BJ (cell line): Measurements from ENCODE around the gene PDIA5. TPM values are rescaled to one million over a fixed set of nuclear protein-coding genes. Genes with fewer than 3 reads are reported as not detected.

Experiments
- CTCF ChIA-PET: fragments of 350-600 bp; formaldehyde crosslinking; extraction: SDS; loops from one replicate; lab custom pipeline; 2021; ENCODE audit warnings: antibody characterized with exemption, inconsistent platforms; lab: Yijun Ruan, JAX
- POLR2A ChIA-PET: fragments of 300-600 bp; sonication (Branson Sonifier 250); formaldehyde crosslinking; extraction: SDS; loops from one replicate; lab custom pipeline; 2021; ENCODE audit warnings: antibody characterized with exemption; lab: Charles Lee
- DNase-seq: peaks from one replicate; pipeline ENCODE4 v3.0.0-alpha.2; 2011; ENCODE audit warnings: low read depth
- H3K27me3 ChIP-seq: 2 replicates; pipeline ENCODE4 v1.6.0; 2011; ENCODE audit warnings: low read length; ENCODE audit not compliant: control insufficient read depth, insufficient read depth
- H3K36me3 ChIP-seq: 2 replicates; pipeline ENCODE4 v1.5.1; 2011; ENCODE audit warnings: low read length; ENCODE audit not compliant: control insufficient read depth, insufficient read depth
- H3K4me3 ChIP-seq: 2 replicates; pipeline ENCODE4 v1.5.1; 2011; ENCODE audit warnings: low read depth, mild to moderate bottlenecking, control low read depth, low read length
- CTCF ChIP-seq: IDR thresholded peaks from 2 replicates; pipeline ENCODE4 v1.5.1; 2011; ENCODE audit warnings: low read depth, mild to moderate bottlenecking, control low read depth, inconsistent platforms, low read length, moderate library complexity; ENCODE audit not compliant: insufficient read depth
- polyA plus RNA-seq: library from polyadenylated mRNA; depleted of rRNA; stranded (reverse); fragments of >200 nt; gene quantifications from 2 replicates; pipeline ENCODE4 v1.2.3, GENCODE V29; 2011

The PDIA5 gene
- polyA plus RNA-seq, 1 experiment: 47.3 TPM

GRCh38 chr3:123072564-123072963, 5.7 kb downstream of the PDIA5 start:
- POLR2A ChIA-PET: no interaction called here

GRCh38 chr3:123075359-123075758, 8.5 kb downstream of the PDIA5 start:
- Histone ChIP-seq H3K27me3 (no peaks in the 10 kb centered on the region), H3K4me3 (no peak overlapping the region), H3K36me3 (no peaks in the 10 kb centered on the region; the same call in 1 of the 2 replicates)
- ChIA-PET CTCF (interaction anchor here (0.7 kb wide), 1 partner anchor 43 kb away, joined by 3 read pairs; no protein-coding TSS in a partner anchor), POLR2A (no interaction called here)
- TF ChIP-seq CTCF: no peak
- no peak for DNase-seq

More at GRCh38 chr3:123072564-123072963, 5.7 kb downstream of the PDIA5 start:
- Histone ChIP-seq H3K36me3 (no peaks in the 10 kb centered on the region; the same call in 1 of the 2 replicates), H3K4me3 (no peak overlapping the region), H3K27me3 (no peaks in the 10 kb centered on the region)
- TF ChIP-seq CTCF: no peak
- DNase-seq: no peak
- CTCF ChIA-PET: no interaction called here

- POLR2A ChIA-PET: no interaction called here
These were observed 9.3 kb downstream of the PDIA5 start for GRCh38 chr3:123076112-123076495.

DNA sequence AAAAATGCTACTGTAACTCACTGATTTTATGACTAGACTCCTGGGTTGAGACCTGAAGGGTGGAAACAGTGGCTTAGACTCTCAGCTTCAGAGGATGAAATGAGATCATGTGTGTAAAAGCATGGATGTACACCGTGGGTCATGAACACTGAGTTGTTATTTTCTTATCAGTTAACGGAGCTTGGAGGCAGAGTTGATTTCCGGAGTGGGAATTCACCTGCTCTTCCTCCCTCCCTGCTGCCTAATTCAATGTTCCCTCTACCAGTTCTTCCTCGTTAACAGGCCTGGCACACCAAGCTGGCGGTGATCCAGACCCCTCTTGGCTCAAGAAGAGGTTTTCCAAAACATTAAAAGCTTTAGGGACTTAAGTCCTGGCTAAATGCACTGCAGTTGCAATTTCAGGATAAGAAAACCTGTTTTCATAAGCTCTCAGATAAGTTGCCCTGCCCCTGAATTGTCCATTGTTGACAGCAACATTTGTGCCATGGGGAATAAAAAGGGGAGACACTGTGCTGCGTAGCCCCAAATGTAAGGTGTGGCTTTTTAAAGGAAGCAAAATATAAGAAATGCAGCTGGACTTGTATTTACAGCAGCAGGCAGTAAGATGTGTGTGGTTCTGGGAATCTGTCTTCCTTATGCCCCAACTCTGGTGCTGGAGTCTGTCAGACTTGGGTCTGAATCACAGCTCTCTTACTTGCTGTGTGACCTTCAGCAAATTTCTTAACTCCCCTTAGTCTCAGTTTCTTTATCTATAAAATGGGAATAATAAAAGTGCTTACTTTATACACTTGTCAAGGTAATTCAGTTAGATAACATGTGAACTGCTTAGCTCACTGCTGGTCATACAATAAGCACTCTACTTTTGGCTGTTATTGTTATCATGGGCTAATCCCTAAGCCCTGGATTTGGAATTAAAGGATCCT, 9.9 kb downstream of the PDIA5 start:
- Histone ChIP-seq H3K36me3 (no peaks in the 10 kb centered on the region; the same call in 1 of the 2 replicates), H3K27me3 (no peaks in the 10 kb centered on the region), H3K4me3 (no peak overlapping the region)
- ChIA-PET POLR2A (interaction anchor here (0.7 kb wide), 1 partner anchor 8 kb away, joined by 3 read pairs; no protein-coding TSS in a partner anchor), CTCF (interaction anchor here (0.8 to 2.2 kb wide), 3 partner anchors 9 to 48 kb away, joined by 3 to 8 read pairs (median 7); partner anchors contain the start of gene PDIA5)
- TF ChIP-seq CTCF: no peak
- DNase-seq: no peak

More at GRCh38 chr3:123076112-123076495, 9.3 kb downstream of the PDIA5 start:
- Histone ChIP-seq H3K36me3 (no peaks in the 10 kb centered on the region; the same call in 1 of the 2 replicates), H3K27me3 (no peaks in the 10 kb centered on the region), H3K4me3 (no peak overlapping the region)
- DNase-seq: no peak
- no peak for TF ChIP-seq CTCF
- CTCF ChIA-PET: interaction anchor here (0.7 to 2.2 kb wide), 2 partner anchors 9 to 43 kb away, joined by 3 to 8 read pairs; partner anchors contain the start of gene PDIA5

GRCh38 chr3:123078101-123078500, 11.3 kb downstream of the PDIA5 start:
- POLR2A ChIA-PET: no interaction called here
- DNase-seq: no peak
- CTCF ChIA-PET: interaction anchor here (1.6 kb wide), 1 partner anchor 8 kb away, joined by 7 read pairs; no protein-coding TSS in a partner anchor

More at GRCh38 chr3:123078101-123078500, 11.3 kb downstream of the PDIA5 start:
- H3K4me3 ChIP-seq: no peak overlapping the region
- no peak for TF ChIP-seq CTCF
- no peaks in the 10 kb centered on the region for H3K27me3 ChIP-seq
- no peaks in the 10 kb centered on the region; the same call in 1 of the 2 replicates for H3K36me3 ChIP-seq
